NCI-H69 (cell line): ENCODE data around the gene ATP11B.
"Not testable (repeated sequence)": the region's sequence is repeated elsewhere in the genome, so short reads cannot be mapped to it uniquely, and the experiment has no call there.

Experiments used
- DNase-seq: peaks from one replicate; lab custom pipeline; 2025; lab: John Stamatoyannopoulos, UW

Gene ATP11B

GRCh38 chr3:182837855-182838454 lies 44.7 kb downstream of the ATP11B start:
- DNase-seq, result peak; percentile 36

- no peak for DNase-seq
Observed at GRCh38 chr3:182843478-182843877, 50.2 kb downstream of the ATP11B start.

- DNase-seq, result no peak
Observed at GRCh38 chr3:182848906-182849305, 55.6 kb downstream of the ATP11B start.

- DNase-seq, result no peak
Observed at GRCh38 chr3:182855076-182855475, 61.8 kb downstream of the ATP11B start.

GRCh38 chr3:182861348-182861747 lies 68.0 kb downstream of the ATP11B start:
- no peak for DNase-seq

GRCh38 chr3:182862159-182862860 lies 69.0 kb downstream of the ATP11B start:
- no peak for DNase-seq

- DNase-seq, result no peak
Observed at GRCh38 chr3:182869059-182869458, 75.8 kb downstream of the ATP11B start.

GRCh38 chr3:182870917-182871316 lies 77.6 kb downstream of the ATP11B start:
- not testable (repeated sequence) for DNase-seq

- no peak for DNase-seq
Observed at GRCh38 chr3:182879031-182879611, 85.8 kb downstream of the ATP11B start.

GRCh38 chr3:182886497-182886896 lies 93.2 kb downstream of the ATP11B start:
- DNase-seq, result no peak

GRCh38 chr3:182889948-182890629 lies 96.8 kb downstream of the ATP11B start:
- no peak for DNase-seq

GRCh38 chr3:182891364-182891763 lies 98.1 kb downstream of the ATP11B start:
- DNase-seq, result no peak

GRCh38 chr3:182892226-182892625 lies 98.9 kb downstream of the ATP11B start:
- no peak for DNase-seq

- no peak for DNase-seq
Observed at GRCh38 chr3:182895513-182896112, 102.3 kb downstream of the ATP11B start.

- DNase-seq, result no peak
Observed at GRCh38 chr3:182896553-182896952, 103.2 kb downstream of the ATP11B start.

GRCh38 chr3:182902236-182902635 lies 108.9 kb downstream of the ATP11B start:
- no peak for DNase-seq

GRCh38 chr3:182904164-182904563 lies 110.9 kb downstream of the ATP11B start:
- DNase-seq, result no peak

GRCh38 chr3:182905623-182906022 lies 112.3 kb downstream of the ATP11B start:
- peak; percentile 8 for DNase-seq

- no peak for DNase-seq
Observed at GRCh38 chr3:182906036-182906435, 112.7 kb downstream of the ATP11B start.

- no peak for DNase-seq
Observed at GRCh38 chr3:182908471-182908870, 115.2 kb downstream of the ATP11B start.

GRCh38 chr3:182909318-182910040 lies 116.2 kb downstream of the ATP11B start:
- DNase-seq, result peak; percentile 47
